BLaER1 (cell line): ENCODE data around the gene BIN1.

Source experiments
- H3K27ac ChIP-seq: shearing (Covaris generic); formaldehyde crosslinking; 2 replicates; pipeline ENCODE4 v1.8.1; 2022
- H3K27me3 ChIP-seq: shearing (Covaris generic); formaldehyde crosslinking; 2 replicates; pipeline ENCODE4 v1.8.1; 2022
- H3K36me3 ChIP-seq: shearing (Covaris generic); formaldehyde crosslinking; 2 replicates; pipeline ENCODE4 v1.8.1; 2022
- H3K4me1 ChIP-seq: shearing (Covaris generic); formaldehyde crosslinking; 2 replicates; pipeline ENCODE4 v1.8.1; 2022
- H3K4me2 ChIP-seq: shearing (Covaris generic); formaldehyde crosslinking; 2 replicates; pipeline ENCODE4 v1.8.1; 2022
- H3K4me3 ChIP-seq: shearing (Covaris generic); formaldehyde crosslinking; 2 replicates; pipeline ENCODE4 v1.8.1; 2022
- H3K9ac ChIP-seq: shearing (Covaris generic); formaldehyde crosslinking; 2 replicates; pipeline ENCODE4 v1.8.1; 2022
- H3K9me3 ChIP-seq: shearing (Covaris generic); formaldehyde crosslinking; 2 replicates; pipeline ENCODE4 v1.8.1; 2022
- H4K20me1 ChIP-seq: shearing (Covaris generic); formaldehyde crosslinking; 2 replicates; pipeline ENCODE4 v1.8.1; 2022
- Cebpa-rat ChIP-seq: shearing (Covaris generic); IDR thresholded peaks from 2 replicates; pipeline ENCODE4 v1.8.1; 2022

Gene BIN1

DNA sequence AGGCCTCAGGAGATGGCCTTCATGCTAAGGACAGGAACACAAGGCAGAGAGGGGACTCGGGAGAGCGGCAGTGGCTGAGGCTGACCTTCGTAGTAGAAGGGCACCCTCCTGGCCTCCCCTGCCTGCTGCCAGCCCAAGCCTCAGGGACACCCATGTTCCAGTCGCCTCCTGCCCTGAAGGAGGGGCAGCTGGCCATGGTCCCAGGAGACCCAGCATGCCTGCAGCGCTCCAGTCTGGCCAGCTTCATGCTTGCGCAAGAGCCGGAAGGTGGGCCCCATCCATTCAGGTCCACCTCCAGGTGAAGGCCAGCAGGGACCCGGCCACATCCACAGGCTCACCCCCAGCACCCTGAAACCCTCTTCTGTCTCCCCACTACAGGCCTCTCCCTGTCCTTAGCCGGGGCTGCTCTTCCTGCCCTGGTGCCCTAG, 35.0 kb downstream of the BIN1 start:
- H3K9me3 ChIP-seq: no peaks in the 10 kb centered on the region
- peak overlapping the region; percentile 82 for H3K27ac ChIP-seq

DNA sequence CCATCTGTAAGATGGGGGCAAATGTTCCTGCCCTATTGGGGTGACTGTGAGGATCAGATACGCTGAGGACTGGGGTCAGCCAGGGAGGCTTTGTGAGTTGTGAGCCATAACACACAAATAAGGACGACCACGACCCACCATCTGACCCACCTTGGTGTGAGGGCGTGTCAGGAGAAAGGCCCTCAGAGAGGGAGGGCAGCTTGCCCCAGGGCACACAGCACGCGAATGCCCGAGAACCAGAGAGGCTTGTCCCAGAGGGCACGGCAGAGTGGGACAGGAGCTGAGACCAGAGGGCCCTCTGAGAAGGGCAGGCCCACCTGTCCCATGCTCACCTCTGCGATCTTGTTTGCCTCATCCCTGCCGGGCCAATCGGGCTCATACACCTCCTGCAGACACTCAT, 36.7 kb downstream of the BIN1 start:
- peaks cover 100% of the 10 kb centered on the region for H3K4me1 ChIP-seq
- peaks cover 100% of the 10 kb centered on the region for H4K20me1 ChIP-seq
- TF ChIP-seq Cebpa-rat: no peak
- no peaks in the 10 kb centered on the region for H3K9me3 ChIP-seq
- peak overlapping the region; percentile 82 for H3K27ac ChIP-seq
- peak overlapping the region; percentile 90 for H3K4me2 ChIP-seq
- H3K9ac ChIP-seq: no peak overlapping the region
- H3K27me3 ChIP-seq: no peaks in the 10 kb centered on the region
- H3K36me3 ChIP-seq: peaks cover 78% of the 10 kb centered on the region
- no peak overlapping the region for H3K4me3 ChIP-seq

More for the DNA sequence above, 35.0 kb downstream of the BIN1 start:
- peaks cover 80% of the 10 kb centered on the region for H3K36me3 ChIP-seq
- no peak overlapping the region; the same call in 1 of the 2 replicates for H3K4me3 ChIP-seq
- peak overlapping the region; percentile 90 for H3K4me2 ChIP-seq
- peaks cover 96% of the 10 kb centered on the region for H3K4me1 ChIP-seq
- peak; percentile 61; the same call in 1 of the 2 replicates for TF ChIP-seq Cebpa-rat
- H3K27me3 ChIP-seq: no peaks in the 10 kb centered on the region
- H3K9ac ChIP-seq: peak overlapping the region; percentile 40; the same call in 1 of the 2 replicates
- peaks cover 91% of the 10 kb centered on the region for H4K20me1 ChIP-seq

DNA sequence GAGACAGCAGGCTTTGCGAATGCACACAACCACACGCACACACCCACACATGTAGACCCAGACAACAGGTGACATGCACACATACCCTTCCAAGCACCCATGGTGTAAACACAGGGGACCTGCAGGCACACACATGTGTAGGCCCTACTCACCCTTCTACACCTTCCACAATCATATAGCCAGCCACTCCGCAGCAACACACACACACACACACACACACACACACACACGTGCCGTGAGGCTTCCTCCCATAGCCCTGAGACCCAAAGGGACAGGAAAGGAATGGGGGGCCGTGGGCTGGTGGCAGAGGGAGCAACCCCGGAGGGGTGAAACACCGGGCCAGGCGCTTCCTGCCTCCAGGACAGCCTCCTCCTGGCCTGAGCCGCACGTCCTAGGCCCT, 37.4 kb downstream of the BIN1 start:
- Histone ChIP-seq H3K27me3 (no peaks in the 10 kb centered on the region), H3K9ac (peak overlapping the region; percentile 54; the same call in 1 of the 2 replicates), H4K20me1 (peaks cover 100% of the 10 kb centered on the region), H3K9me3 (no peaks in the 10 kb centered on the region), H3K27ac (peak overlapping the region; percentile 59; the same call in 1 of the 2 replicates), H3K36me3 (peaks cover 72% of the 10 kb centered on the region), H3K4me3 (no peak overlapping the region), H3K4me2 (peak overlapping the region; percentile 90), H3K4me1 (peaks cover 100% of the 10 kb centered on the region)
- TF ChIP-seq Cebpa-rat: no peak

- TF ChIP-seq Cebpa-rat: no peak
- H3K27ac ChIP-seq: peak overlapping the region; percentile 59
- H3K4me1 ChIP-seq: peaks cover 100% of the 10 kb centered on the region
- no peaks in the 10 kb centered on the region for H3K9me3 ChIP-seq
- peak overlapping the region; percentile 90 for H3K4me2 ChIP-seq
- H3K36me3 ChIP-seq: peaks cover 74% of the 10 kb centered on the region
- H4K20me1 ChIP-seq: peaks cover 100% of the 10 kb centered on the region
- peak overlapping the region; percentile 54; the same call in 1 of the 2 replicates for H3K9ac ChIP-seq
- H3K4me3 ChIP-seq: no peak overlapping the region
- H3K27me3 ChIP-seq: no peaks in the 10 kb centered on the region
Measured at GRCh38 chr2:127069003-127069402, 38.0 kb downstream of the BIN1 start.

DNA sequence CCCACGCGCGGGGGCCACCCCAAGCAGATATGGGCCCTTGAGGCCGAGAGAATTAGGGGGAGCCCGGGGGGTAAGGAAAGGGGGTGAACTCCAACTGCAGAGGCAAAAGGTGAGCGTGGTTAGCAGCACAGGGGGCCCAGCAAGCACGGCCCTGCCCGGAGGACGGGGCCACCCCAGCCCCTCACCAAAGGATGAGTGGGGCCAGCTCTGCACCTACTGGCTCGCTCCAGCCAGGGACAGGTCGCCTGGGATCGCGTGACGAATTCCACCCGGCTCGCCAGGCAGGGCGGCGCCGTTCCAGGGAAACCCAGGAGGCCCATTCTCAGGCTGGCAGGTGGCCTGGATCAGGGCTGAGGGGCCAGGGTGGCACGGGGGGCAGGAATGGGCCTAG, 38.6 kb downstream of the BIN1 start:
- peaks cover 100% of the 10 kb centered on the region for H3K4me1 ChIP-seq
- TF ChIP-seq Cebpa-rat: no peak
- H3K27me3 ChIP-seq: no peaks in the 10 kb centered on the region
- H4K20me1 ChIP-seq: peaks cover 100% of the 10 kb centered on the region
- H3K36me3 ChIP-seq: peaks cover 75% of the 10 kb centered on the region
- H3K9me3 ChIP-seq: no peaks in the 10 kb centered on the region
- peak overlapping the region; percentile 59 for H3K27ac ChIP-seq
- peak overlapping the region; percentile 54; the same call in 1 of the 2 replicates for H3K9ac ChIP-seq
- no peak overlapping the region for H3K4me3 ChIP-seq
- H3K4me2 ChIP-seq: peak overlapping the region; percentile 90

DNA sequence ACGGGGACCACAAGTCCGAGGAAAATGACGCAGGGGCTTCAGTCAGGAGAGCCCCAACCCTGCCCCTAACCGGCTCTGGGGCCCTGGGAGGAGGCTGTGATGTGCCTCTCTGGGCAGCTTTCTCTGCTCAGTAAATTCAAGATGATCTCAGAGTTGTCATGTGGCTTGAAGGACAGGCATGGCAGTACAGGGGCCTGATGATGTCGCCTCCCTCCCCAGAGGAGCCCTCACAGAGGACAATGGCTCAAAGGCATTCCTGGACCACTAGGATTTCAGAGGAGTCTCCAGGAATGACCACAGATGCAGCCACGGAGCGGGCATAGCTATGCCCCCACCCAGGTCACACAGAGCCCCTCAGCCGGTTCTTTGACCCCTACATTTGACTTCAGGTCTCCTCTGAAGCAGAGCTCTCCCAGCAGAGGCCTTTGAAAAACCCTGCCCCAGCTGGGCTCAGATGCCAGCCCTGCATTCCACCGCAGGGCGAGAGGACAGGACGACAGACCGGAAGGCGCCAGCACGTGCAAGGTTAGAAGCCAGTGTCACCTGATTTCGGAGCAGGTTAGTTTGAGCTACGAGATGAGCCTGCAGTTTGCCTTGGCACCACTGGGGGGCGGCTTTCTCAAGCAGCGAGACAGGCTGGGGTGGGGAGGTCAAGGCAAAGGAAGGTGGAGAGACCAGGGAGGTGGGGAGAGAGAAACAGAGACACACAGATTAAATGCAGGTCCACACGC, 39.2 kb downstream of the BIN1 start:
- Histone ChIP-seq H3K4me2 (peak overlapping the region; percentile 90), H4K20me1 (peaks cover 99% of the 10 kb centered on the region), H3K4me1 (peaks cover 100% of the 10 kb centered on the region), H3K27me3 (no peaks in the 10 kb centered on the region), H3K27ac (peak overlapping the region; percentile 22; the same call in 1 of the 2 replicates), H3K36me3 (peaks cover 80% of the 10 kb centered on the region), H3K9me3 (no peaks in the 10 kb centered on the region), H3K4me3 (no peak overlapping the region), H3K9ac (no peak overlapping the region)
- TF ChIP-seq Cebpa-rat: no peak

GRCh38 chr2:127066942-127067341, 40.0 kb downstream of the BIN1 start:
- Histone ChIP-seq H3K36me3 (peaks cover 83% of the 10 kb centered on the region), H3K9me3 (no peaks in the 10 kb centered on the region), H4K20me1 (peaks cover 99% of the 10 kb centered on the region), H3K27me3 (no peaks in the 10 kb centered on the region), H3K4me2 (peak overlapping the region; percentile 88), H3K4me3 (no peak overlapping the region), H3K27ac (peak overlapping the region; percentile 22; the same call in 1 of the 2 replicates), H3K4me1 (peaks cover 100% of the 10 kb centered on the region), H3K9ac (no peak overlapping the region)
- no peak for TF ChIP-seq Cebpa-rat

GRCh38 chr2:127065940-127066318, 41.0 kb downstream of the BIN1 start:
- Histone ChIP-seq H3K4me2 (peak overlapping the region; percentile 88), H3K4me3 (no peak overlapping the region), H3K9ac (no peak overlapping the region), H3K27ac (no peak overlapping the region), H3K9me3 (no peaks in the 10 kb centered on the region), H4K20me1 (peaks cover 97% of the 10 kb centered on the region), H3K4me1 (peaks cover 99% of the 10 kb centered on the region), H3K36me3 (peaks cover 77% of the 10 kb centered on the region), H3K27me3 (no peaks in the 10 kb centered on the region)
- TF ChIP-seq Cebpa-rat: no peak

DNA sequence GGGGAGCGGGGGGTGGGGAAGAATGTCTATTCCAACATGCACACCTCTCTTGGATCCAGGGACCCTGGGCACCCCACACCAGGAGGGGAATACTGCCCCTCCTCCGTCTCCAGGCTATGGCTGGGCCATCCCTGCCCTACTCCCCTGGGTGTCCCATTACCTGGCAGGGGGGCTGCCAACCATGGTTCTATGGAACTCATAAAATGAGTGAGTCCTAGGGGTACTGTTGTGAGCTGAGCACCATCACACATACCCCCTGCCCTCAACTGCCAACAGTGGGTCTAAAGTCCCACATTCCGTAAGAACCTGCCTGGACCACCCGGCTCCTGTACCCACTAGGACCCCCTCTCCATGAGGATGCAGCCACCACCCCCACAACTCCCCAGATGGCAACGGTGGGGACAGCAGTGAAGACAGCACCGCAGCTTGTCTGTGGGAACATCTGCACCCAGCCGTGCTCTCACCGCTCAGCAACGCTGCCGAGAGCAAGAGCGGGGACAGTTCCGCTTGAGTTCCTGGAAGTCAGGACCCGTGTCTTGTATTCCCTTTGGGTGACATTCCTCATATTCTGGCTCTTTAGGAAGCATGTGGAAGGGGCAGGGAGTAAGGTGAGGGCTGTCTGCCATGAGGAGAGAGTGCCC, 41.5 kb downstream of the BIN1 start:
- H3K27ac ChIP-seq: peak overlapping the region; percentile 82
- H3K36me3 ChIP-seq: peaks cover 77% of the 10 kb centered on the region
- no peaks in the 10 kb centered on the region for H3K9me3 ChIP-seq
- peaks cover 96% of the 10 kb centered on the region for H4K20me1 ChIP-seq
- H3K9ac ChIP-seq: peak overlapping the region; percentile 70; the same call in 1 of the 2 replicates
- H3K27me3 ChIP-seq: no peaks in the 10 kb centered on the region
- H3K4me3 ChIP-seq: no peak overlapping the region
- TF ChIP-seq Cebpa-rat: no peak
- peak overlapping the region; percentile 88 for H3K4me2 ChIP-seq
- H3K4me1 ChIP-seq: peaks cover 99% of the 10 kb centered on the region
